Colonic mucosa (tissue), 4 donors: ENCODE measurements around the gene USP8. TPM values are rescaled to one million over a fixed set of nuclear protein-coding genes. Genes with fewer than 3 reads are reported as not detected.

Experiments used
- DNase-seq: peaks from one replicate; pipeline ENCODE4 v3.0.0-alpha.2; 2020
- H3K27ac ChIP-seq: fragments of 200-600 bp; one replicate; pipeline ENCODE4 v1.8.0; 2021
- H3K27me3 ChIP-seq: fragments of 200-600 bp; one replicate; pipeline ENCODE4 v1.8.0; 2021
- H3K36me3 ChIP-seq: fragments of 200-600 bp; one replicate; pipeline ENCODE4 v1.8.0; 2021
- H3K4me1 ChIP-seq: fragments of 200-600 bp; one replicate; pipeline ENCODE4 v1.8.0; 2021; ENCODE audit warnings: mild to moderate bottlenecking
- H3K4me3 ChIP-seq: fragments of 200-600 bp; one replicate; pipeline ENCODE4 v1.8.0; 2021
- H3K9ac ChIP-seq, 2 donors: one replicate each; pipeline ENCODE4 v1.7.0; 2013; ENCODE audit warnings: control low read depth in 2 of 2, low read depth in 2 of 2, low read length in 2 of 2
- H3K9me3 ChIP-seq: fragments of 200-600 bp; one replicate; pipeline ENCODE4 v1.8.0; 2021
- CTCF ChIP-seq: fragments of 200-600 bp; IDR thresholded peaks from one replicate; pipeline ENCODE4 v1.8.0; 2022; ENCODE audit warnings: antibody characterized with exemption, mild to moderate bottlenecking
- intact Hi-C: fragments of 100-400 bp; cut with DNase I; formaldehyde crosslinking; loops from one replicate; pipeline ENCODE4 v1.14.1; 2022
- total RNA-seq, 2 donors: library from RNA; stranded (reverse); fragmentation: NEBNext Ultra II Directional in 1 of 2; extraction: Animal tissue kit (Norgen Biotek cat#: 25700) in 1 of 2; gene quantifications; one replicate each; pipeline ENCODE4 v1.2.1, GENCODE V29; 2021
- donor health status: healthy.
- donor health status: DM: no; HTN: no; CAD: no.
- donor health status: DM: no; HTN: no; CAD: no.

The USP8 gene
- total RNA-seq, 2 donors from 2014 or later, result 54.4 to 98.9 TPM

DNA sequence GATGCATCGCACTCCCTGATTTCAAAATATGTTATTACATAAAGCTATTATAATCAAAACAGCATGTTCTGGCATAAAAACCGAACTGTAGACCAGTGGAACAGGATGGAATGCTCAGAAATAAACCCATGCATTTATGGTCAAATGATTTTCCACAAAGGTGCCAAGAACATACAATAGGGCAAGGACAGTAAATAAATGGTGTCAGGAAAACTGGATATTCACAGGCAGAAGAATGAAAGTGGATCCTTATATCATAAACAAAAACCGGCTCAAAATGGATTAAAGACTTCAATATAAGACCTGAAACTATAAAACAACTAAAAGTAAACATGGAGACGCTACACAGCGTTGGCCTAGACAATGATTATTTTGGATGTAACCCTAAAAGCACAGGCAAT lies 99.6 kb downstream of the USP8 start:
- Histone ChIP-seq H3K4me3 (no peak overlapping the region), H3K27me3 (no peaks in the 10 kb centered on the region), H3K9ac (no peak overlapping the region), H3K27ac (no peak overlapping the region), H3K4me1 (no peaks in the 10 kb centered on the region), H3K36me3 (no peaks in the 10 kb centered on the region), H3K9me3 (no peaks in the 10 kb centered on the region)
- no peak for DNase-seq
- intact Hi-C loops, result no loop called here
- TF ChIP-seq CTCF, result no peak

GRCh38 chr15:50531163-50531562 lies 107.0 kb downstream of the USP8 start:
- Histone ChIP-seq H3K36me3 (no peaks in the 10 kb centered on the region), H3K27ac (no peak overlapping the region), H3K4me3 (no peak overlapping the region), H3K4me1 (no peaks in the 10 kb centered on the region), H3K9ac (no peak overlapping the region), H3K27me3 (no peaks in the 10 kb centered on the region), H3K9me3 (no peaks in the 10 kb centered on the region)
- intact Hi-C loops, result no loop called here
- TF ChIP-seq CTCF, result no peak
- no peak for DNase-seq

DNA sequence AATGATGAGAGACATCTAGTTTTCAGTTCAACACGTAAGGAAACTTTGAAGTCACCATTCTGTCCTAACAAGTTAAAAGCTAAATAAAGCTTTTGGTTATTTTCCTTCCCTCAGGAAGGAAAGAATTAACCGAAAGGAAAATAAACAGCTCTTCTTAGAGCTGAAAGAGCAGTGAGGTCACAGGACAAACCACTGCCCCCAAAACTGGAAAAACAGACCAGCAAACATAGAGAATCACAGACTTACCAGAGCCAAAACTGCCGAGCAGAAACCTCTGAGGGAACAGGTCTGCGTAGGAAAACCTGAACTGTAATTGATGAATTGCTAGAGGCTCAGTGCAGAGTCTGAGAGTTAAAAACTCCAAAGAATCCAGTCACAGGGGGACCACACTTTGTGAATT lies 107.6 kb downstream of the USP8 start:
- Histone ChIP-seq H3K27me3 (no peaks in the 10 kb centered on the region), H3K9ac (no peak overlapping the region), H3K27ac (no peak overlapping the region), H3K4me3 (no peak overlapping the region), H3K4me1 (no peaks in the 10 kb centered on the region), H3K9me3 (no peaks in the 10 kb centered on the region), H3K36me3 (no peaks in the 10 kb centered on the region)
- DNase-seq, result no peak
- intact Hi-C loops, result no loop called here
- no peak for TF ChIP-seq CTCF

DNA sequence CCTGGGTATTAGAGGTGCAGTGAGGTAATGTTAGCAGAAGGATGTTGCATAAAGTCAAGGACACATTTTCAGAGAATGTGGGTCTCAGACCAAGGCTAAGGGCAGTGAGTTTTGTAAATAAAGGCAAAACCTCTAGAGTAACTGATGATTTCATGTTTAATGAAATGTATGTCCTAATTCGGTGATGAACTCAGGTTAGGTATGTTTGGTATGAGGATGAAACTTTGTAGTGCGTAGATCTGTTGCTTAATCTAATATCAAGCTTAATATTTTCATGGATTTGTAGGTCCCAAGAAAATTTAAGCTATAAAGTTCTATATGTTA lies 118.6 kb downstream of the USP8 start:
- Histone ChIP-seq H3K36me3 (no peaks in the 10 kb centered on the region), H3K9ac (no peak overlapping the region), H3K9me3 (no peaks in the 10 kb centered on the region), H3K4me3 (no peak overlapping the region), H3K4me1 (no peaks in the 10 kb centered on the region), H3K27ac (no peak overlapping the region), H3K27me3 (no peaks in the 10 kb centered on the region)
- DNase-seq, result no peak
- TF ChIP-seq CTCF, result no peak
- intact Hi-C loops, result no loop called here

DNA sequence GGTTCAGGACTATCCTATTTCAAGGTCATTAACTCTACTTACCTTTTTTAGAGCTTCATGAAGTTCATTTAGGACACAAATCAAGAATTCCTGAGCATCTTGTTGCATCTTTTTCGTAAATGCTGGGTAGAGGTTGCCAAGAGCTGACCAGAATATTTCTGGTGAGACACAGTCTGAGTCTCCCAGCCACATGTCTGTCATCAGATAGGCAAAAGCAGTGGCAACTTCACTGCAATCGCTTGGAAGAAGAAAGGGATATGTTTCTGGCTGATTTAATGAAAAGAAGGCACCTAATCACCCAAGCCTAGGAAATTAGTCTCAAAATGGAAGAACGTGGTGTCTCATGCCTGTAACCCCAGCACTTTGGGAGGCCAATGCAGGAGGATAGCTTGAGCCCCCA lies 119.4 kb downstream of the USP8 start:
- no peaks in the 10 kb centered on the region for H3K9me3 ChIP-seq
- no peak for DNase-seq
- no peak overlapping the region for H3K27ac ChIP-seq
- no peak for TF ChIP-seq CTCF
- intact Hi-C loops, result no loop called here
- H3K27me3 ChIP-seq, result no peaks in the 10 kb centered on the region
- H3K36me3 ChIP-seq, result no peaks in the 10 kb centered on the region
- H3K4me1 ChIP-seq, result no peaks in the 10 kb centered on the region
- H3K9ac ChIP-seq, result no peak overlapping the region
- H3K4me3 ChIP-seq, result no peak overlapping the region

- no peak for DNase-seq
- Histone ChIP-seq H3K27ac (no peak overlapping the region), H3K9ac (no peak overlapping the region), H3K36me3 (no peaks in the 10 kb centered on the region), H3K4me3 (no peak overlapping the region), H3K4me1 (no peaks in the 10 kb centered on the region), H3K9me3 (no peaks in the 10 kb centered on the region), H3K27me3 (no peaks in the 10 kb centered on the region)
- no peak for TF ChIP-seq CTCF
- intact Hi-C loops, result no loop called here
Measured at GRCh38 chr15:50544368-50544767, 120.2 kb downstream of the USP8 start.
